Measurements from ENCODE around the gene SPPL2A.

- TF ChIP-seq CTCF (IDR thresholded peaks at IDR 0.05; ENCODE audit: low read length) (no peak), EZH2 (IDR thresholded peaks at IDR 0.05; ENCODE audit: borderline replicate concordance, low read length) (no peak)
These were observed 878 bp downstream of the SPPL2A start for GRCh38 chr15:50764461-50765194.

Data from OCI-LY1 (cell line).